ENCODE results near the gene JPT1.
"Not testable (repeated sequence)": the region's sequence is repeated elsewhere in the genome, so short reads cannot be mapped to it uniquely, and the experiment has no call there.

JPT1 gene

DNA sequence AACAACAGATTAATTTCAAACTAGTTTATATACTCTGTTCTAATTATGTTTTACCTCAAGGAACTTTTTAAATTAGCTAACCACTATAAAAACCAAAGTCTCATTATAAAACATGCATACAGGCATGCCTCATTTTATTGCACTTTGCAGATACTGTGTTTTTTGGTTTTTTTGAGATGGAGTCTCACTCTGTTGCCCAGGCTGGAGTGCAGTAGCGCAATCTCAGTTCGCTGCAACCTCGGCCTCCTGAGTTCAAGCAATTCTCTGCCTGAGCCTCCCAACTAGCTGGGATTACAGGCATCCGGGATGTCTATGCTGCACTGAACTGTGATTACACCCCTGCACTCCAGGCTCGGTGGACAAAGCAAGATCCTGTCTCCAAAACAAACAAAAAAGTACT, 8.8 kb upstream of the JPT1 start:
- H3K27me3 ChIP-seq (ENCODE audit: low read depth, low read length): no peaks in the 10 kb centered on the region
- no peak overlapping the region for H3K4me3 ChIP-seq (ENCODE audit: low read length)
- H3K9me3 ChIP-seq (ENCODE audit: insufficient read depth, low read length): no peaks in the 10 kb centered on the region
- no peaks in the 10 kb centered on the region for H4K20me1 ChIP-seq (ENCODE audit: insufficient read depth, low read length)
- no peak overlapping the region for H3K9ac ChIP-seq (ENCODE audit: low read length)
- no peaks in the 10 kb centered on the region for H3K4me1 ChIP-seq (ENCODE audit: low read length)
- no peak overlapping the region for H2AFZ ChIP-seq (ENCODE audit: low read depth, low read length)
- peaks cover 24% of the 10 kb centered on the region for H3K36me3 ChIP-seq (replicated peaks; ENCODE audit: low read depth, low read length)
- H3K27ac ChIP-seq (ENCODE audit: low read length): no peak overlapping the region
- H3K79me2 ChIP-seq (ENCODE audit: low read length): peaks cover 5% of the 10 kb centered on the region; the same call in 1 of the 2 replicates
- no peak for TF ChIP-seq EZH2phosphoT487 (IDR thresholded peaks at IDR 0.05; ENCODE audit: low read depth)
- TF ChIP-seq, protein P1, sequence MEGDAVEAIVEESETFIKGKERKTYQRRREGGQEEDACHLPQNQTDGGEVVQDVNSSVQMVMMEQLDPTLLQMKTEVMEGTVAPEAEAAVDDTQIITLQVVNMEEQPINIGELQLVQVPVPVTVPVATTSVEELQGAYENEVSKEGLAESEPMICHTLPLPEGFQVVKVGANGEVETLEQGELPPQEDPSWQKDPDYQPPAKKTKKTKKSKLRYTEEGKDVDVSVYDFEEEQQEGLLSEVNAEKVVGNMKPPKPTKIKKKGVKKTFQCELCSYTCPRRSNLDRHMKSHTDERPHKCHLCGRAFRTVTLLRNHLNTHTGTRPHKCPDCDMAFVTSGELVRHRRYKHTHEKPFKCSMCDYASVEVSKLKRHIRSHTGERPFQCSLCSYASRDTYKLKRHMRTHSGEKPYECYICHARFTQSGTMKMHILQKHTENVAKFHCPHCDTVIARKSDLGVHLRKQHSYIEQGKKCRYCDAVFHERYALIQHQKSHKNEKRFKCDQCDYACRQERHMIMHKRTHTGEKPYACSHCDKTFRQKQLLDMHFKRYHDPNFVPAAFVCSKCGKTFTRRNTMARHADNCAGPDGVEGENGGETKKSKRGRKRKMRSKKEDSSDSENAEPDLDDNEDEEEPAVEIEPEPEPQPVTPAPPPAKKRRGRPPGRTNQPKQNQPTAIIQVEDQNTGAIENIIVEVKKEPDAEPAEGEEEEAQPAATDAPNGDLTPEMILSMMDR (IDR thresholded peaks at IDR 0.05; ENCODE audit: low read depth, low read length): no peak
- H3K4me2 ChIP-seq (ENCODE audit: low read length): no peak overlapping the region

DNA sequence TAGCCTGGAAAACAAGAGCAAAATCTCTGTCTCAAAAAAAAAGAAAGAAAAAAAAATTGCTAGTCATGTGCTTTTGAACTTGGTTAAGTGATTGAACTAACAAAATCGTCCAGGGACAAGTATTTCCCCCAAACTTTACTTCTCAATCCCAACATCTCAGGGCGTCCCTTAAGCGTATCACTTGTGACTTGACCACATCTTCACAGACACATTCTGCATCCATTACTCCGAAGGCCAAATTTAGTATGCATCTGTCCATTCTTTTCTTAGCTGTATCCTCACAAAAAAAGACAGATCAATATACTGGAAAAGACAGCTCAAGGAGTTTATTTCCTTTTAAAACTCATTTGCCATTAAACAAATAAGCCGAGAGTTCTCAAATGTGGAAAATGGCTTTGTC, 5.9 kb upstream of the JPT1 start:
- TF ChIP-seq EZH2phosphoT487 (IDR thresholded peaks at IDR 0.05; ENCODE audit: low read depth): no peak
- TF ChIP-seq, protein P1 (IDR thresholded peaks at IDR 0.05; ENCODE audit: low read depth, low read length): no peak

DNA sequence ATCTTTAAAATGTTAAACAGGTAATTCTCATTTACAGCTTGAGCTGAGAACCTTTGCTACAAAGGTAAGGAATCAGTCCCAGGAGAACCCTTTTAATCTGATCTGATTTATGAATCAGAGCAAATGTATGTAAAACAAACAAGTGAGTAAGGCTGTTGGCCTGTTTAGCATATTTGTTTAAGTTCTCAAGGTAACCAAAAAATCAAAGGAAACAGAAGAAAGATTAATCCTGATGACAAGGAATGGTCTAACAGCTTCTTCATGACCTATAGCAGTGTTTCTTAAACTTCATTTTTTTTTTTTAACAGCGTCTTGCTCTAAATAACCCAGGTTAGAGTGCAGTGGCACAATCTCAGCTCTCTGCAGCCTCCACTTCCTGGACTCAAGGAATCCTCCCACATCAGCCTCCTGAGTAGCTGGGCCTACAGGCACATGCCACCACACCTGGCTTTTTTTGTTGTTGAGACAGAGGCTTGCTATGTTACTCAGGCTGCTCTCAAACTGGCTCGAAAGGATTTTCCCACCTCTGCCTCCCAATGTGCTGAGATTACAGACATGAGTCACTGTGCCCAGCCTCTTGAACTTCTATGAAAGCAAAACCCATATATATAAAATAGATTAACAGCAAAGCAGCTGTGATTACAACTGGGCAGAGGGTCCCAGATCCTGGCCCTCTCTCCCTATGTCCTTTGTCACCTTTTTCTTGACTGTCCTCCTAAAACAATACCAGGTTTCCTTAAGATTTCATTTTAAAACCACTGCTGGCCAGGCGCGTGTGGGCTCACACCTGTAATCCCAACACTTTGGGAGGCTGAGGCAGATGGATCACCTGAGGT, 5.1 kb upstream of the JPT1 start:
- no peak overlapping the region for H3K9ac ChIP-seq (ENCODE audit: low read length)
- H3K4me1 ChIP-seq (ENCODE audit: low read length): peaks cover 8% of the 10 kb centered on the region
- no peaks in the 10 kb centered on the region for H3K27me3 ChIP-seq (ENCODE audit: low read depth, low read length)
- H3K4me2 ChIP-seq (ENCODE audit: low read length): no peak overlapping the region
- H4K20me1 ChIP-seq (ENCODE audit: insufficient read depth, low read length): no peaks in the 10 kb centered on the region
- no peaks in the 10 kb centered on the region for H3K9me3 ChIP-seq (ENCODE audit: insufficient read depth, low read length)
- no peaks in the 10 kb centered on the region for H3K79me2 ChIP-seq (ENCODE audit: low read length)
- peaks cover 12% of the 10 kb centered on the region for H3K36me3 ChIP-seq (replicated peaks; ENCODE audit: low read depth, low read length)
- H2AFZ ChIP-seq (ENCODE audit: low read depth, low read length): no peak overlapping the region
- no peak overlapping the region for H3K27ac ChIP-seq (ENCODE audit: low read length)
- H3K4me3 ChIP-seq (ENCODE audit: low read length): no peak overlapping the region
- TF ChIP-seq EZH2phosphoT487 (IDR thresholded peaks at IDR 0.05; ENCODE audit: low read depth): no peak
- TF ChIP-seq, protein P1 (IDR thresholded peaks at IDR 0.05; ENCODE audit: low read depth, low read length): no peak

More for the DNA sequence above, 5.9 kb upstream of the JPT1 start:
- Histone ChIP-seq H3K4me1 (ENCODE audit: low read length) (peaks cover 3% of the 10 kb centered on the region), H3K79me2 (ENCODE audit: low read length) (no peaks in the 10 kb centered on the region), H3K9me3 (ENCODE audit: insufficient read depth, low read length) (no peaks in the 10 kb centered on the region), H3K27ac (ENCODE audit: low read length) (no peak overlapping the region), H2AFZ (ENCODE audit: low read depth, low read length) (no peak overlapping the region), H3K9ac (ENCODE audit: low read length) (no peak overlapping the region), H3K4me3 (ENCODE audit: low read length) (no peak overlapping the region), H3K4me2 (ENCODE audit: low read length) (no peak overlapping the region), H3K27me3 (ENCODE audit: low read depth, low read length) (no peaks in the 10 kb centered on the region), H3K36me3 (replicated peaks; ENCODE audit: low read depth, low read length) (peaks cover 12% of the 10 kb centered on the region), H4K20me1 (ENCODE audit: insufficient read depth, low read length) (no peaks in the 10 kb centered on the region)

DNA sequence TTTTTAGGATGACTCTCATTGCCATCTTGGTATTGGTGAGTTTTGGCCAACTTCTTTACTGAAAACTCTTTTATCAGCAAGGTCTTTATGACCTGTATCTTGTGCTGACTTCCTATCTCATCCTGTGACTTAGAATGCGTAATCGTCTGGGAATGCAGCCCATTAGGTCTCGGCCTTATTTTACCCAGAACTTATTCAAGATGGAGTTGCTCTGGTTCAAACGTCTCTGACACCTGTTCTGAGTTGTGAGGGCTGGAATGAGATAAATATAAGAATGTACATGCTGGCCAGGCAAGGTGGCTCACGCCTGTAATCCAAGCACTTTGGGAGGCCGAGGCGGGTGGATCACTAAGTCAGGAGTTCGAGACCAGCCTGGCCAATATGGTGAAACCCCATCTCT, 4.2 kb upstream of the JPT1 start:
- H3K4me3 ChIP-seq (ENCODE audit: low read length); H3K4me2 ChIP-seq (ENCODE audit: low read length); H3K4me1 ChIP-seq (ENCODE audit: low read length); H3K9ac ChIP-seq (ENCODE audit: low read length); H4K20me1 ChIP-seq (ENCODE audit: insufficient read depth, low read length); H3K27ac ChIP-seq (ENCODE audit: low read length); H3K9me3 ChIP-seq (ENCODE audit: insufficient read depth, low read length); H2AFZ ChIP-seq (ENCODE audit: low read depth, low read length); H3K27me3 ChIP-seq (ENCODE audit: low read depth, low read length); H3K79me2 ChIP-seq (ENCODE audit: low read length): not testable (repeated sequence)
- peaks cover 12% of the 10 kb centered on the region for H3K36me3 ChIP-seq (replicated peaks; ENCODE audit: low read depth, low read length)
